Stimulated activated CD8-positive, alpha-beta memory T cell treated with anti-CD3 and anti-CD28 coated beads, Interleukin-7, amount 100 ng/mL, for 1 hour (primary cell): ENCODE results near the gene LHPP.
"Not testable (repeated sequence)": the region's sequence is repeated elsewhere in the genome, so short reads cannot be mapped to it uniquely, and the experiment has no call there.

Source experiments
- DNase-seq, 2 donors: peaks; one replicate each; pipeline ENCODE4 v3.0.0-alpha.2; 2020; ENCODE audit warnings: low read depth in 2 of 2

LHPP gene

DNA sequence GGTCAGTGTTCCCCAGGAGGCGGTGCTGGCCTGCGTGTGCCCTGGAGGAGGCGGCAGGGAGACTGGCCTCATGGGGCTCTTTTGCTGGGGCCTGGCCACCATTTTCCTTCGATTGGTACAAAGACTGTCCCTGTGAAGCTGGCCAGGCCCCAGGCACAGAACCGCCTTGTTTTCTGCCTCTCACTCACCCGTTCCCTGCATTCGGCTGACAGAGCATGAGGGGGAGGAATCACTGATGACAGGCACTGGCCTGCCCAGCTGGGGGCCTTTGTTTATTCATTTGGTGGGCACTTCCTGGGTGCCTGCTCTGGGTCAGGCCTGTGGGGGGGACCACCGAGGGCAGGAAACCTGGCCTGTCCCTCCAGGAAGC lies 143.4 kb downstream of the LHPP start:
- DNase-seq = no peak

GRCh38 chr10:124605481-124605855 lies 143.8 kb downstream of the LHPP start:
- no peak for DNase-seq

- no peak for DNase-seq
Observed at GRCh38 chr10:124605856-124606812, 144.5 kb downstream of the LHPP start.

DNA sequence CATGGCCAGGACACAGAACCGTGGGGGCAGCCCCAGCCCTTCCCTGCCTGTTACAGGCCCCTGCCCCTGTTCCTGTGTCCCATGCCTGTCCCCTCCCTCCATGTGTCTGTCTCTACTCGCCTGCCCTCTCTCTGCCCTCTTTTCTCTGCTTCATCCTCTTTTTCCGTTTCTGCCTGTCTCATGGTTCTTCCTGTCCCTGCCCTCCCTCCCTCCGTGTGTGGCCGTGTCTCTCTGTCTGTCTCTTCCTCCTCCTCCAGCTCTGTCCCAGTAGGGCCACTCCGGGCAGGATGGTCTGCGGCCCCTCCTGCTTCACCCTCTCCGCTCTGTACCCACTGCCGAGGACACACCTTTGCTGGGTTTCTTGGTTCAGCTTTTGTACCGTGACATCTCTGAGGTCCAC lies 145.2 kb downstream of the LHPP start:
- no peak for DNase-seq

GRCh38 chr10:124607693-124608092 lies 146.1 kb downstream of the LHPP start:
- DNase-seq = no peak

- no peak for DNase-seq
Observed at GRCh38 chr10:124608093-124608721, 146.6 kb downstream of the LHPP start.

DNA sequence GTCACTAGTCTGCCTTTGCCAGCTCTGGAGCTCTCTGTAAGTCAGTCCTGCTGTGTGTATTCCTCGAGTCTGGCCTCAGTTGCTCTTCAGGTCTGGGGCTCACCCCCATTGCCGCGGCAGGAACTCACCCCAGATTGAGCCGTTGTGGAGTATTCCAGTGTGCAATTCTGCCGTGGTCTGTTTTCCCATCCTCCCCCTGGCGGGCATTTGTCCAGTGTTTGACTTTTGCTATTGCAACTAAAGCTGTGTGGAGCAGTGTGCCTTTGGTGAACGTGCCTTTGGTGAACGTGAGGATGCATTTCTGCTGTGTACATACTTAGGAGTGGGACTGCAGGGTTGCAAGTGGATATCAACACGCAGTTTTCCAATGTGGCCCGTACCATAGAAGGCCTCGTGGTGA lies 148.1 kb downstream of the LHPP start:
- DNase-seq = no peak

- not testable (repeated sequence) for DNase-seq
Observed at GRCh38 chr10:124610186-124610585, 148.6 kb downstream of the LHPP start.

DNA sequence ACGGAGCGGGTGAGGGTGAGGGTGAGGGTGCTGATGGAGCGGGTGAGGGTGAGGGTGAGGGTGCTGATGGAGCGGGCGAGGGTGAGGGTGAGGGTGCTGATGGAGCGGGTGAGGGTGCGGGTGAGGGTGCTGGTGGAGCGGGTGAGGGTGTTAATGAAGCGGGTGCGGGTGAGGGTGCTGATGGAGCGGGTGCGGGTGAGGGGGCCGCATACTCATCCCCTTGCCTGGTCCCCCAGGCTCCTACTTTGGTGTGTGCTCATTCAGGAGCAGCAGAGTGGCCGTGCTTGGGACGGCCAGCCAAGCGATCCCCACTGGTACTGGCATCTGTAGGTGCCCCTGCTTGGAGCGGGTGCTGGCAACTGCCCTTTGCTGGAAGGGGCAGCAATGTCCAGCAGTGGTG lies 149.2 kb downstream of the LHPP start:
- not testable (repeated sequence) for DNase-seq

DNA sequence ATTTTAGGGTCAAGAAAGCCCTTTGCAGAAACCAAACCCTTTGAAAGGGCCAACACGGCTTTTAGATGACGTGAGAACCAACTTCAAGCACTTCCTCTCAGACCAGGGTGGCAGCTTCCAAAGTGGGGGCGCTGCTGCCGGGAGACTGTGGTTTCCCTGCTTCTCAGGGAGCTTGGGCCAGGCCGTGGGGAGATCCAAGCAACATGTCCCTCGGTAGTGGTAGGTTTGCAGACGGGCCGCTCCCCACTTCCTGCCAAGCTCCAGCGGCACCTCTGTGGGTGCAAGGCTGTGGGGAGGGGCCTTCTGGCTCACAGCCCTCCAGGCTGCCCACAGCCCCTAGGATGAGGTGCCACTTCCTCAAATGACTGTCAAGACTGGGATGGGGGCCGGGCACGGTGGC lies 150.1 kb downstream of the LHPP start:
- DNase-seq = peak in 1 of 2 donors; percentile 20

- no peak for DNase-seq
Observed at GRCh38 chr10:124612611-124613498, 151.2 kb downstream of the LHPP start.

- no peak for DNase-seq
Observed at GRCh38 chr10:124614003-124614659, 152.5 kb downstream of the LHPP start.

DNA sequence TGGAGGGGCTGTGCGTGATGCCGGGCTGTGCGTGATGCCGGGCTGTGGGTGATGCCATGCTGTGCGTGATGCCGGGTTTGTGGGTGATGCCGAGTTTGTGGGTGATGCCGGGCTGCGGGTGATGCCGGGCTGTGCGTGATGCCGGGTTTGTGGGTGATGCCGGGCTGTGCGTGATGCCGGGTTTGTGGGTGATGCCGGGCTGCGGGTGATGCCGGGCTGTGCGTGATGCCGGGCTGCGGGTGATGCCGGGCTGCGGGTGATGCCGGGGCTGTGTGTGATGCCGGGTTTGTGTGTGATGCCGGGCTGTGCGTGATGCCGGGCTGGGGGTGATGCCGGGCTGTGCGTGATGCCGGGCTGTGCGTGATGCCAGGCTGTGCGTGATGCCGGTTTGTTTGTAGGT lies 153.6 kb downstream of the LHPP start:
- DNase-seq = no peak

DNA sequence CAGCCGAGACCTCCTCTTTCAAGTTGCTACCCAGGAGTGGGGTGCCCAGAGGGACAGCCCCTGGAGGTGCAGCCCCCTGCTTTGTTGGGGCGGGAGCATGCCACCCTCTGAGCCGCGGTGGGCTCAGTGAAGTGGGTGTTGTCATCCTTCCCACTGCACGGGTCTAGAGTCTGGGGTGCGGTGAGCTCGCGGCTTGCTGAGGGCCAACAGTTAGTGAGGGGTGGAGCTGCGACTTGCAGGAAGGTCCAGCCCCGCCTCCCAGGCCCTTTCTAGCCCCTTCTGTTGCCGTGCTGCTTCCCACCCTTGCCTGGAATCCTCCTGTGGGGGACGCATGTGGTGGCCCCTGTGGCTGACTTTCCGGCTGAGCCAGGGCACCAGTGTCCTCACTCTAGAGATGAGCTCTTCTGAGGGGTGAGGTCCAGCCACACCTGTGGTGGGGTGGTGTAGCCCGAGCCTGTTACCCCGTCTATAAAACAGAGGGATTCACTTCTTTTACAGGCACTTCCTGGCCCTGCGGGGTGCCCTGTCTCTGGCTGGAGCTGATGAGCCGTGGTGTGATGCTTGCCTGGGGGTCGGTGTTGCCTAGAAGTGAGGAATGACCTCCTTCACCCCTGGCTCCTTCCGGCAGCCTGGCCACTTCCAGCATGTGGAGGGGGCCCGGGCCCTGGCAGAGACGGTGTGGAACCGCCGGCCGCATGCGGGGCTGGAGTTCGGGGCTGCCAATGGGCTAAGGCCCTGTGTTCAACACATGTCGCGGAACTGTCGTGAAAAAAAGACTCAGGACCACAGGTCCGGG lies 154.6 kb downstream of the LHPP start:
- DNase-seq = no peak

GRCh38 chr10:124616836-124617130 lies 155.2 kb downstream of the LHPP start:
- no peak for DNase-seq

GRCh38 chr10:124618470-124619073 lies 156.9 kb downstream of the LHPP start:
- DNase-seq = no peak

DNA sequence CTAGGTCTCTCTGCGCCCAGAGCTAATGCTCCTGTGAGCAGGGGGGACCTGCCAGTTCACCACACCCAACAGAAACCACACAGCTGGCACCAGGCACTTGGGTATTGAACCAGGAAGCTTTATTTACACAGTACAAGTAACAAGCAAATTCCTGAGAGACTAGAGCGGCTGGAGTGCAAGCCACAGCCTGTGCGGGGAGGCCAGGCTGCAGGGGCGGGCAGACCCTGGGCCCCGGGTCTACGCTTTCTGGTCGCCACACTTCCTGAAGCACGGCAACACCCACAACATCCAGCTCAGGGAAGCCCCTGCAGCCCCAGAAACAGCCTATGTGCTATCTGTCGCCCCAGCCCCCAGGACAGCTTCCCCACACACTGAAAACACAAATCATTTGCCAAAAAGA lies 157.6 kb downstream of the LHPP start:
- no peak for DNase-seq

DNA sequence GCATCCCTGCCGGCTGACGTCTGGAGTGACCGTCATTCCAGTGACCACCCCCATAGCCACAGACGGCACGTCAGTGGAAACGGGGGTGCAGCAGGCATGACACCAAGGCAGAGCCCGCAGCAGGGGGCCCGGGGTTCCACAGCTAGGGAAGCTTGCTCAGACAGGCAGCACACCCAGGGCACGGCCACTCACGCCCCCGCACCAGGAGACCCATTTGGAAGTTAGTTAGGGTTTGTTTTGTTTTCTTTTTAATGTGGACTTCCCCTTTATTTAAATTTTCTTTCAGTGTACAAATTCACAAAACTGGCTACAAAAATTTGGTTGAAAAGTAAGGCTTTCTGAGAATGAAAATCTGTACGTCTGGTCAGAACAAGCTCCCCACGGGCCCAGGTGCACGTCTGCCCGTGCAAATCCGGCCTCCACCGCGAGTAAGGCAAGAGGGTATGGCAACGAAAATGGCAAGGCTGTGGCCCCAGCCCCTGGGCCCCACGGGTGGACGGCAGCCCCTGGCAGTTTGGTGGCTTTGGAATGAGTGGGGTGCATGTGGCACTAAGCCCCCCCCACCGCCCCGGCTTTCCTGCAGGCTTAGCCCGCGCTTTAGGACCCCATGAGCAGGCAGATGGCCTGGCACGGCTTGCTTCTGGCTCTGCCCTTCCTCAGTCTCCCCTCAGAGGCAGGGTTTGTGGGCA lies 158.3 kb downstream of the LHPP start:
- no peak for DNase-seq

DNA sequence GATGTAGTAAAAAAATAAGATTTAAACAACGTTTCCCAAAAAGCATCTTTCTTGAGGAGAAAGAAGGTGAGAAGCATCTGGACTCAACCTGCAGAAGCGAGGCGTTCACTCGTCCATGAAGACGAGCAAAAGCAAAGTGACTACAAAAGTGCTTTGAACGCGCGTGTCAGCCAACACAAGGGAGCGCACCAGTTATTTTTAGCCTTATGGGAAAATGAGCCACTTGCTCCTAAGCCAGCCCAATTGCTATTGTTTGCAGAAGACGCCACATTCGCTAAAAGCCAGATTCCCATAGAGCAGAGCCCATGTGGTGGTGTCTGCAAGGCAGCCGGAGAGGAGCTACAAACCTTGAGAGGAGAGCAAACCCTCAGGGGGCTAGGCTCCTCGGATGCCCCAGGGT lies 160.0 kb downstream of the LHPP start:
- no peak for DNase-seq

DNA sequence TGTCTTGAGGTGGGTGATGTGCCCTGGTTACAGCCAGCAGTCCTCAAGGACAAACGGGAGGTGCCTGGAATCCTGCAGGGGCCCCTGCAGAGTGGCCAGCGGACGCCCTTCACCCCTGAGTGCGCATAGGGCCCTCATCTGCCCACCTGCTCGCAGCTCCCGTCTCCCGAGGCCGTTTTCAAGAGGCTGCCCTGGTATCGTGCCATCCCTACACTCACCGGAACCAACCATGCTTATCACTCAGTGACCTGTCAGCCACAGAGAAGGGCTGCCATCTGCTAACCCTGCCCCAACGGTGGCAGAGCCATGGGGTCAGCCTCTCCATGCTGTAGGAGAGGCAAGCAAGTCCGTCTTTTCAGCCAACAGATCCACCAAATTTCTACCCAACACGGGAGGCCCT lies 160.5 kb downstream of the LHPP start:
- DNase-seq = no peak
